NT2/D1 (cell line): ENCODE measurements around the gene LPGAT1.

Source experiments
- SUZ12 ChIP-seq: IDR thresholded peaks from 2 replicates; pipeline ENCODE4 v1.6.1; 2011; ENCODE audit not compliant: insufficient read length, insufficient read depth; ENCODE audit errors: extremely low read depth
- YY1 ChIP-seq: IDR thresholded peaks from 2 replicates; pipeline ENCODE4 v1.6.1; 2011; ENCODE audit not compliant: insufficient read length, insufficient read depth
- ZNF274 ChIP-seq: IDR thresholded peaks from 2 replicates; pipeline ENCODE4 v1.6.1; 2011; ENCODE audit warnings: mild to moderate bottlenecking, low read depth, low read length

DNA sequence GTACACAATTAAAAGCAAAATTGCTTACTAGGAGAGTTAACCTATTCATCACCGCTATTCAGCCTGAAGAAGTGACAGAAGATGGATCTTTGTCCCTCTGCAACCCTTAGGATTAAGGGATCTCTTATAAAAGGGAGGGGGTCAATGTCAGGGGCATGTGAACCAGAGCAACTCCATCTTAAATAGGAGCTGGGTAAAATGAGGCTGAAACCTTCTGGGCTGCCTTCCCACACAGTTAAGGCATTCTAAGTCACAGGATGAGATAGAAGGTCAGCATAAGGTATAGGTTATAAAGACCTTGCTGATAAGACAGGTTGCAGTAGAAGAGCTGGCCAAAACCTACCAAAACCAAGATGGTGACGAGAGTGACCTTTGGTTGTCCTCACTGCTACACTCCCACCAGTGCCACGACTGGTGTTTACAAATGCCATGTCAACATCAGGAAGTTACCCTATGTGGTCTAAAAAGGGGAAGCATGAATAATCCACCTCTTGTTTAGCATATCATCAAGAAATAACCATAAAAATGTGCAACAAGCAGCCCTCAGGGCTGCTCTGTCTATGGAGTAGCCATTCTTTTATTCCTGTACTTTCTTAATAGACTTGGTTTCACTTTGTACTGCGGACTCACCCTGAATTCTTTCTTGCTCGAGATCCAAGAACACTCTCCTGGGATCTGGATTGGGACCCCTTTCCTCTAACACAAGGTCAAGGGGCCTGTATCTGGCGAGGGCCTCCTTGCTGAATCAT is 119.8 kb downstream of the LPGAT1 start:
- TF ChIP-seq YY1 (no peak), SUZ12 (no peak), ZNF274 (no peak)
